Measurements from ENCODE around the gene KCNH2.
A peak's percentile ranks its signal among the peaks of the same experiment; 100 is the strongest.
"Not testable (repeated sequence)": the region's sequence is repeated elsewhere in the genome, so short reads cannot be mapped to it uniquely, and the experiment has no call there.

KCNH2 gene

DNA sequence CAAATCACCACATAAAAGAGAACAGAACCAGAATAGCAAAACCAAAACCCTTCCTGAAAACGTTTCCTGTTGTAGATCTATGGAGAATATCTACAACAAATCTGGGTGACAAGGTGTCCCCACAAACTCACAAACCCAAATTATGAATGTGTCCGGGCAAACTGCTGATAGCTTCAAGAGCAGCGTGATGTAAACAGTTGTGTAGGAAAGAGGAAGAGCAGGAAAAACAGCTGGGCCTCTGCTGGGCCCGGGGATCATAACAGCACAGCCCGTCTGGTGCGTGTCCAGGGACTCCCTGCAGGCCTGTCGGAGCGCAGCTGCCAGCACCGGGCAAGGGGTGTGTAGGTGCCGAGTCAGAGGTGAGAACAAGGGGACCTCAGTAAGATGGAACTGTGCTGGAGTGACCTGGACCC, 53.7 kb downstream of the KCNH2 start:
- DNase-seq: no peak

DNA sequence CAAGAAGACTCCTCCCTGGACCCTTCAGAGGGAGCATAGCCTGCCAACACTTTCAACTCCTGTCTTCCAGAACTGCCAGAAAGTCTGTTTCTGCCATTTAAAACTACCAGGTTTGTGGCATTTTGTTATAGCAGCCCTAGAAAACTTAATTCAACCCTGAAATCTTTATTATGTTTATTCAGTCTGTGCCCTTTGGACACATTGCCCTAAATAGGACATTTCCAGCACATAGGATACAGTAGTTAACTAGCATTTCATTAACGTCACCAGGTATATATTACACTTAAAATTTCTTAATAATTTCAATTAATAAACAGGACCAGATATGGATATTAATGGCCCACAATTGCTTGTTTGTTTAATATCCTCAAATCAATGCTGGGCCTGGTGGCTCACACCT, 54.3 kb downstream of the KCNH2 start:
- no peak for DNase-seq

DNA sequence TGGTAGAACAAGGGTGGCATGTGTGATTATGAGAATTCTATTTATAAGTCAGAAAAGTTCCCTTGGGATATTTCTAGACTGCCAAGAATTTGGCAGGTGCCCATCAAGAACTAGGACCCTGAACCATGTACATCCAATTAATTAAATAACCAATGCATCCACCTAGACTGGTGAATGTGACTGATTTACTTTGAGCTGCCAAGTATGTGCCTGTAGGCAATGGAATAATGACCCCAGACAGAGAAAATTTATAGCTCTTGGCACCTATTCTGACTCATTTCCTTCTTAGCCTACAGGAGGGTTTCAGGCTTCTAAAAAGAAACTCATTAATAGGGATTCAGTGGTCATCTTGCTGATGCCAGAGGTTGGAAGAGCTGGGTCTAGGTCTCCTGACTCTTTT, 54.9 kb downstream of the KCNH2 start:
- DNase-seq: peak; percentile 26

DNA sequence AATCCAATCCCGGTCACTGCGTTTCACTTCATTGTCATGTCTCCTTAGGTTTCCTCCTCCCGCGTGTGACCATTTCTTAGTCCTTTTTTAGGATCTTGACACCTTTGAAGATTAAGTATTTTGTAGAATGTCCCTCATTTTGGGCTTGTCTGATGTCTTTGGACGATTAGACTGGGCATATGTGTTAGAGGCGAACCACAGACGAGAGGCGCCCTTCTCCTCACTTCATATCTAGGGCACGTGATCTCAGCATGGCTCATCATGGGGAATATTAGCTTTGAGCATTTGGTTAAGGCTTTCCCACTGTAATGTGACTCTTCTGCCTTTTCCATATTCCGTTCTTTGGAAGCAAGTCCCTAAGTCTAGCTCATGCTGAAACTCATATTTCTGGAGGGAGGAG, 59.0 kb downstream of the KCNH2 start:
- DNase-seq: no peak

DNA sequence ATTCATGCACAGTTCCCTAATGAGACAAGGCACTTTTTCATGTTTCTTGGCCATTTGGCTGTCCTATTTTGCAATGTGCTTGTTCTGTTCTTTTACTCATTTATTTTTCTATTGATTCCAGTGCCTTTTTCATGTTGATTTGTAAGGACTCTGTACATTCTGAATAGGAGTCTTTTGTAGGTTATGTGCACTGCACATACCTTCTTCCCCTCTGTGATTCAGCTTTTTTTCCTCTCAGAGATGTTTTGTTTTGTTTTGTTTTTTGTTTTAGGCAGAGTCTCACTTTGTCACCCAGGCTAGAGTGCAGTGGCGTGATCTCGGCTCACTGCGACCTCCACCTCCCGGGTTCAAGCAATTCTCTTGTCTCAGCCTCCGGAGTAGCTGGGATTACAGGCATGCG, 59.7 kb downstream of the KCNH2 start:
- no peak for DNase-seq

DNA sequence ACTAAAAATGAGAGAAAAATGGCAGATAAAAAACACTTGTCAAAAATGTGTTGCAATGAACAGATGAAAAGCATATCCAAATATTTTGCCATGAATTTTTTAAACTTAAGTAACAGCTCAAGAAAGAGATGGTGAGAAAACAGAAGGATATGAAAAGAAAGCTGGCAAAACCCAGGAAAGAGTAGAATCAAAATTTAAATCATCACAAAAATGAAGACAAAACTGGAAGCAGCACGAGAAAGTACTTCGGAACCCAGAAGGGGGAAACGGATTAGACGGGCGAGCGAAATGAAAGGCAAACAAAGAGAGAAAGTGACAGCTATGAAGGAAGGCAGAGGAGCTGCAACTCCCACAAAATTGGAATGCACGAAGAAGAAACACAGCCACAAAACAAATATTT, 60.2 kb downstream of the KCNH2 start:
- DNase-seq: no peak

DNA sequence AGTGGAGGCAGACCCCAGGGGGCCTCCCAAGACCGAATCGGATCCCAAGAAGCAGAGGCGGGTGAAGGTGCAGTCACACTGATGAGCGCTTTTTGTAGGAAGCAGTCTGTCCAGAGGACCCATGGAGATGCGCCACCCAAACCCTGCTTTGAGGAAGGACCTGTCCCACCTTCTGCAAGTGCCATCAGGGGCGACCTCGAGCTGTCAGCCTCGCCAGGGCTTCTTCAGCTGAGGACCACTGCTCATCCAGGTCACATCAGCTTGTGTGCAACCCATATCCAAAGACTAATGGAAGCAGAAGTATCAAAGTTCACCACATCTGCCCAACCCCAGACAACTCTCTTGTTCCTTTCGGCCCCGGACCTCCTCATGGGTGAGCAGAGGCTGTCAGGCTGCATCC, 61.5 kb downstream of the KCNH2 start:
- DNase-seq: no peak

DNA sequence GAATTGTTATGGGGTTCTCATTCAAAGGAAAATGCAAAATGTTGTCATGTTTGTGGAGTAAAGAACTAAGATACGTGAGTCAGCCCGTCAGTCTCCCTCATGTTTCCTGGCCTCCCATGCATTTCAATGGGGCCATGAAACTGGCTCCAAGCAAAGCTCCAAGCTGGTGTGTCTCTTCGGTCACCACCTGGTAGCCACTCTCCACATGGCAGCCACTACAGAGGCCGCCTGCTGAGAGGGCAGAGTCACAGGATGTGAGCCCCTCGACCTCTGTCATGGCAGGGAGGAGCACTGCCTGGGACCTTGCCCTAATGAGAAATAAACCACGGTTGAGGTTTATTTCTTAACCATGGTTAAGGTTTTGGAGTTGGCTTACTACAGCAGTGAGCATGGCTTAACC, 63.2 kb downstream of the KCNH2 start:
- DNase-seq: no peak

DNA sequence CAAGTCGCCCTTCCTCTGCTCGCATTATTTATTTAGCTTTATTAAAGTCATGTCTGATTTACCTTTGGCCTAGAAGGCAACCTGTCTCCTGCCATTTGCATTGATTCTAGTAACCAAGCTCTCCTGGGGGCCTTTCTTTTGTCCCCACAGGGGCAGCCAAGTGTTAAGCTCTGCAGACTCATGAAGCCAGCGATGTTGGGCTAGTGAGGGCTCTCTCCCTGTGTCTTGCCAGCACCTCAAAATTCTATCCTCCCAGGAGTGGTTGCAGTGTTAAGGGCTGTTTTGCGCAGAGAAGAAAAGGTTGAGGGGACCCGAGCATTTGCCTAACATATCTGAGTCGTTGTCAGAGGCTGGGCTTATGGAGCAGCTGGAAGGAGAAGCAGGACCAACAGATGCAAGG, 63.9 kb downstream of the KCNH2 start:
- no peak for DNase-seq

DNA sequence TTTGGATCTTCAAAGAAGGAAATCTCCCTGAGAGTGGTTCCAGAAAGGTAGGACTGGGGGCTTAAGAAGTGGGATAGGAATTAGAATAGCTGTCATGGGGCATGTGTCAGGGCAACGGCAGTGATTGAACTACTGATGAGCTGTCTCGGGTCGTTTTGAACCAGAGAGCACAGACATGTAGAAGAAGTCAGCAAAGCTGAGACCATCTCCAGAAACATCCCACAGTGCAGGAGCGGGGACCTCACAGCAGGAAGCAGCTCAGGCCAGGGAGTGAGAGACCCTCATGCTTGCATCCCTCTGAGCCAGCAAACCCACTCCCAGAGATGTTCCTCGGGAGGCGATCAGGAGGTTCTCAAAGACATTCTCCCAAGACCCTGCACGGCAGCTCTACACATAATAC, 65.7 kb downstream of the KCNH2 start:
- DNase-seq: no peak

DNA sequence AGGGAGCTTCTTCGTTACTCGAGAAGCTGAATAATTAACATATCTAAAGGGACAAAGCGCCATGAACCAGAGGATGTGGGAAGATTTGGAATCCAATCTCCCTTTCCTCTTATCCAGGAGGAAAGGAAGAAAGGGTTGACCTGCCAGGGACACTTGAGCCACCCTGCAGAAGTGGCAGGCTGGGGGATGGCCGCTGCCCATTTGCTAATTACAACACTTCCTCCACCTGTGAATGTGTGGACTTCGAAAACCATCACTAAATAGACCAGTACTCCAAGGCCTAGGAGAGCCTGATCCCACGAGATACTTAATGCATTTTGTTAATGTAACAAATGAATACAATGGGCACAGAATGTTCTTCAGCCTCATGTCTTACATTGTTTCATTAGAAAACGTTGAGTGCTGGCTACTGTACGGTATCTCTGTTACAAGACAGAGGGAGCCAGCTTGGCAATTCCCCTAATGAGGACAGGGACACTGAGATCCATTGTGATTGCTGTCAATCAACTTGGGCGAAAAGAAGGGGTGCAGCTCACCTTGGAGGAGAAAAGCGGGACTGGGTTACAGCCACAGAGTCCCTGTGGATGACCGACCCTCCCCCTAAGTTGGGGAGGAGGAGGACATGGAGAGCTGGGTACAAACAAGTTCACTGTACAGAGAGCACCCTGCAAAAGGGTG, 66.4 kb downstream of the KCNH2 start:
- DNase-seq: no peak

DNA sequence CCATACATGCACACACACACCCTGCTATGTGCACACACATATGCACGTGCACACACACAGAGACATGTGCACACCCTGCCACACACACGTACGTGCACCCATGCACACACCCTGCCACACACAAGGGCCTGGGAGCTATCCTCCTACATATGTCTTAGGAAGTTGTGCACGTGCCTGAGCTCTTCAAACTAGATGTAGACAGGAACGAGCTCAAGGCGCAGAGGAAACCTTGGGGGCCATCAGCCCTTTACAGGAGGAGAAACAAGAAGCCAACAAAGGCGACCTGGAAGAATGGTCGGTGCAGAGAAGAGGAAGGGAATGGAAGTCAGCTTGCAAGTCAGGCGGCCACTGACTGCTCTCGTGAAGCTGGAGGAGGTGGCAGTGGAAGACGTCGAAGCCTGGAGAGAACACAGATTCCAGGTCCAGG, 67.1 kb downstream of the KCNH2 start:
- DNase-seq: no peak

DNA sequence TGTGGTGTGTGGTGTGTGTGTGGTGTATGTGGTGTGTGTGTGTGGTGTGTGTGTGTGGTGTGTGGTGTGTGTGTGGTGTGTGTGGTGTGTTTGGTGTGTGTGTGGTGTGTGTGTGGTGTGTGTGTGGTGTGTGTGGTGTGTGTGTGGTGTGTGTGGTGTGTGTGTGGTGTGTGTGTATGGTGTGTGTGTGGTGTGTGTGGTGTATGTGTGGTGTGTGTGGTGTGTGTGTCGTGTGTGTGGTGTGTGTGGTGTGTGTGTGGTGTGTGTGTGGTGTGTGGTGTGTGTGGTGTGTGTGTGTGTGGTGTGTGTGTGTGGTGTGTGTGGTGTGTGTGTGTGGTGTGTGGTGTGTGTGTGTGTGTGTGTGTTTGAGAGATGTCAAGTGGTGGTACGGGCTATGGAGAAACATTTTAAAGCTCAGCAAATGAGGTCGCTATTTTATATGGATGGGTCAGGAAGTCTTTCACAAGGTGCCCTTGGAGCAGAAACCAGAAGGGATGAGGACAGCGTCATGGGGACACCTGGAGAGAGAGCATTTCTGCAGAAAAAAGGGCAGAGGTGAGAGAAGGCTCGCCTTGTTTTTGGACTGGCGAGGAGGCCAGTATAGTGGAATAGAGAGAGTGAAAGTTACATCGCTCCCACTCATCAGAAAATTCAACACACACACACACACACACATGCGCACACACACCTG, 67.7 kb downstream of the KCNH2 start:
- DNase-seq: not testable (repeated sequence)

DNA sequence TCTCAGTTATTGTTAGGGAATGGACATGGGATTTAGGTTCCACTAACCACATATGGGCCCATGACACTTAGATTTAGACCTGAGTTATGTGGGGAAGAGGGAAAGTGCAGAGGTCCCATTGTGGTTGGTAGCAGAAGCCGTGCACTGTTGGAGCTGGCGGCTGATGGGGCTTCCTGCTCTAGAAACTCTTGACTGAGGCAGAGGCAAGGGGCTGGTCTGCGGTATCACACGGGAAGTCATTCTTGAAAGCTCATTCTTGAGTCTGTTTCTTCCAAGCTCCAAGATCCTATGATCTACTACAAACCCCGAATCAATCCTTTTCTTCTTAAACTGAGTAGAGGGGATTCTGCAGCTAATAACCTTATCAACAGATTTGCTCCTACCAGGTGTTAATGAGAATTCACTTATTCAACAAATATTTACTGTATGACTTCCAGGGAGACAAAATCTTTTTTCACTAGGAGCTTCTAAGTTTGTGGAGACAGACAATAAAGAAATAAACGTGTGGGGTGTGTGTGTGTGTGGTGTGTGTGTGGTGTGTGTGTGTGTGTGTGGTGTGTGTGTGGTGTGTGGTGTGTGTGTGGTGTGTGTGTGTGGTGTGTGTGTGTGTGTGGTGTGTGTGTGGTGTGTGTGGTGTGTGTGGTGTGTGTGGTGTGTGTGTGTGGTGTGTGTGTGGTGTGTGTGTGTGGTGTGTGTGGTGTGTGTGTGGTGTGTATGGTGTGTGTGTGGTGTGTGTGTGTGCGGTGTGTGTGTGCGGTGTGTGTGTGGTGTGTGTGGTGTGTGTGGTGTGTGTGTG, 68.7 kb downstream of the KCNH2 start:
- DNase-seq: no peak

DNA sequence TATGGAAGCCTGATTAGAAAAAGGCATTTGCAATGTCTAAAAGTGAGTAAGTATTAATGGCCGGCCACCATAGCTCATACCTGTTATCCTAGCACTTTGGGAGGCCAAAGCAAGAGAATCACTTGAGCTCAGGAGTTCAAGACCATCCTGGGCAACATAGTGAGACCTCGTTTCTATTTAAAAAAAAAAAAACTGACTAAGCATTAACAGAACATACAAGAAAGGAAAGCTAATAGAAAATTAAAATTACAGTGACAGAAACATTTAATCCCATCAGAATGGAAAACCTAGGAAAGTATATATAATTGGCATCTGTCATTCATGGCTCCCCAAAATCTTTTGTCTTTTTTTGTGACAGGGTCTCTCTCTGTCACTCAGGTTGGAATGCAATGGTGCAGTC, 69.9 kb downstream of the KCNH2 start:
- DNase-seq: no peak

DNA sequence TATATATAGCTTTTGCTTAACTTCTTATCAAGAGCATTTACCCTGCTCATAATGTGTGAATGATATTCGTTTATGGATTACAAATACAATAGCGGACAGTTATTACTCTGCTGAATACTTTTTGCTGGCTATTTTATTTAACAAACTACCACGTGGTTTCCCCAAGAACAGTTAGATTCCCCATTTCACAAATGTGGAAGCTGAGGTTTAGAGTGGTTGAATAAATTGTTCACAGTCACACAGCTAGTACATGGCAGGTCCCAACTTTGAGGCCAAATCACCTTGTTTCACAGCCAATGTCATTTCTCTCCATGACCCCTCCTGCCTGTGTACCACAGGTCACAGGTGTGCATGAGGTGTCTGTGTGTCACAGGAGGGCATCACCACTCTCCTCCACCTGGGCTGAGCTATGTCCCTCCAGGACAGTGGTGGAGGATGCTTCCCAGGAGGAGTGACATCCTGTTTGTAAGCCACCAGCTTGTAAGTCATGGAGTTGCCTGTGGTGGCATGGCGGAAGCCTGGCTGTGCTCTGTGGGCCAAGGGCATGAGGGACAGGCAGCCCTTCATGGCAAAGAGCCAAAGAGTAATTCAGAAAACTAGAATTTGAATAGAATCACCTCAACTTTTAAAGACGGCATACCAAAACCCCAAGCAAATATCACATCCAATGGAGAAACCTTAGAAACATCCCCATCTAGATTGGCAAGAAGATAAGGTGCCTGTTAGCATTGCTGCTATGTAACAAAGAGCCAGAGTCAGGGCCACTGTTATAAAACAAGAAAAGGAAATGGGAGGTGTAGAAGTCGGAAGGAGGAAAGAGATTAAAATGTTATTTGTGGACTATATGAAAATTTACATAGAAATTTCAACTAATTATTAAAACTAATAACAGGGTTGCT, 73.9 kb downstream of the KCNH2 start:
- DNase-seq: no peak

DNA sequence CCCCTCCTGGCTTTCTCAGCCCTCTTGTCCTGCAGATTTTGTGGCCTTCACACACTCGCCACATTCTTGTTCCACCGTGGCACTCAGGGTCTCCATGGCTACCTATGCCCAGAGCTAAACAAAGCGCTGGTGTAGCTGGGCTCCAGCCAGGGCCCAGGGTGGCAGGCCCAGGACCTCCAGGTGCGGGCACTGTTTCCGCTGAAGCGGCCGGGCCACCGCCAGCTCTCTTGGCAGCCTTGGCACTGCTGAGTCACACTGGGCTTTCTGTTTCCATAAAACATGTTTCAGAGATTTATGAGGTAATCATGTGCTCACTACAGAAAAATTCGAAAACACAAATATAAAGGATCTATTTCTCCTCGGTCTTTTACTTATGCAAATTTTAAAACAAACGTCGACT, 74.5 kb downstream of the KCNH2 start:
- DNase-seq: no peak

DNA sequence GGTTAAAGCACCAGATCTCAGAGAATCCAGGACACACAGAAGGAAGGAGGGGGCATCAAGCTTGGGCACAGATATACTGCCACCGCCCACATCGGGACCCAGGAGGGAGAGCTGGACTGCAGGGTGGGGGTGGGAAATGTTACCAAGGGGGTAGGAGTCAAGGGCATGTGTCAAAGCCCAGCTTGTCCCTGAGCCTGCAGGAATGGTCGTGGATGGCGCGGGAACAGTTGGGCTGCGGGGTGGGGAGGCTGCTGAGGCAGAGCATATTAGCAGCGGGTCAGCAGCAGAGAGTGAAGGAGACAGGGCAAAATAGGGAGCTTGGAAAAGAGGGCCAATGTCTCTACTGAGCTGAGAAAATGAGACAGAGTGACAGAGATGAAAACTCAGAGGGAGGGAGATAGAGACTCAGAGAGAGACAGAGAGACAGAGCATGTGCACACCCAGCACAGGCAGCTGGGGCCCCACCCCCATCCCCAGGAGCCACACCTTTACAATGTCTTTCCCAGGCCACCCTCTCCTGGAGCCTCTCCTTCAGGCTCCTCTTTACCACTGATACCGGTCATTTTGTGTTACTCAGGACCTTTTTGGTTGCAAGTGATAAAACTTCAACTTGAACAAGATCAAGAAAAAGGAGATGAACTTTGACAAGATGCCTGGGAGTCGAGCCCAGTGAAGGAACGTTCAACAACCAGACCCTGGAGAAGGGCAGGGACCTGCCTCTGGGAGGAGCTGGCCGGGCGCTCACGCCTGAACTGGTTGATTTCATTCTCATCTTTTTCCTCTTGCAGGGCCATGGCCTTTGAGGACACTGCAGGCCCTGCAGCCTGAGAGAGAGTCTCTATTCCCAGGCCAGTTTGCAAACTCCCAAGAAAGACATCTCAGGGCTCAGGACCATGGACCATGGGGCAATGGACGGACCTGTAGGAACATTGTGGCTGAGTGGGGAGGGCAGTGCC, 75.8 kb downstream of the KCNH2 start:
- DNase-seq: no peak

DNA sequence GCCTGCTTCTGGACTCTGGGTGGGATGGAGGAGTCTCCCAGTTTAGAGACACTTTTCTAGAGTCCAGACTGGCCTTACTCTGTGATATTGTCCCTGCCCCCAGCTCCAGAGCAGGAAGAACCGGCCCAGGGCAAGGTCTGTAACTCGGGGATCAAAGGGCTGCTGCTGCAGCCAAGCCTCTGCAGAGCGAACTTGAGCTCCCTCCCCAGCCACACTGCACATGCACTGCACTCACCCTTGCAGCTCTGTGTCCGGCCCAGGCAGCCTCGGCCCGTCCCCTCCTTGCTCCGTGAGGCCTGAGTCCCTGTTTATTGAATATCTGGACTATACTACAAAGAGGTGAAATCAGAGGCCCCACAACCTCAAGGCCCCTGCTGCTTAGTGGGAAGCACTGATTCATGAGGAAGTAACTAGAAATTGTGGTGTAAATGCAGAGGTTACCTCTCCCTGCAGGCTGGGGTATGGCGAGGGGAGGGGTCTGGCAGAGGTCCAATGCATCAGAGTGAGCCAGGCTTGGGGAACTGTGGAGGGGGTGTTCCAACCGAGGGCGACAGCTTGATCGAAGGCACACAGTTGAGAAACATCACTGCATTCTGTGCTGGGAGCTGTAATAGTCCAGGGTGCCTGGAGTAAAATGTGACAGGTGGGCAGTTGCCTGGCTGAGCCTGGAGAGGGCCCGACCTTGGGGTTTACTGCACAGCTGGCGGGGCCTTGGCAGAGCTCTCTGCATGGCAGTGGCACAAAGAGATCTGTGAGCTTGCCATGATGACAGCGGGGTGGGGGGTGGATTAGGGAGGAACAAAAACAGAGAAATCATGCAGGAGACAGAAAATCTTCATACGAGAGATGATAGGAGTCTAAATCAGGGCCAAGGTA, 76.7 kb downstream of the KCNH2 start:
- DNase-seq: no peak

DNA sequence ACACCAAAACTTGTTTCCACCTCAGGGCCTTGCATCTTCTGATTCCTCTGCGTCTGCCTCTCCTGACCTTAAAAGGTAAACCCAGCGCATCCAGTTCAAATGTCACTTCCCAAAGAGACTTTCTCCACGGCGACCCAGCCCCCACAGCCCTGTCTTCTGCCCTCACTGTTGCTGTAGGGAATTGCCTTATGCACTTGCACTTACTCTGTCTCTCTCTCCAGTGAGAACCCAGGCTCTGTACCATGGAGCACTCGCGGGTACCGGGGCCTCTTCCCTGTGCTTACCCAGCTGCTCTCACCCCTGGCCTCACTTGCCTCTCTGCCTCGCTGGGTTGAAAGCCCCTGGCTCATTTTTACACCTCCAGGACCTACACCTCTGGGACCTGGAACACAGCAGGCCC, 77.4 kb downstream of the KCNH2 start:
- DNase-seq: no peak
